22Rv1 (cell line): ENCODE results near the gene SERINC2.

Experiments used
- CTCF ChIP-seq: fragments of 450-650 bp; IDR thresholded peaks from 2 replicates; pipeline ENCODE4 v1.5.1; 2017; ENCODE audit warnings: mild to moderate bottlenecking
- ZFX ChIP-seq: fragments of 450-650 bp; IDR thresholded peaks from 2 replicates; pipeline ENCODE4 v1.6.1; 2017; ENCODE audit warnings: antibody characterized with exemption, borderline replicate concordance

- TF ChIP-seq CTCF = no peak
- TF ChIP-seq ZFX = no peak
Measured at GRCh38 chr1:31441558-31441957, 28.5 kb downstream of the SERINC2 start.
